Fibroblast of skin of left quadriceps (primary cell): Measurements from ENCODE around the gene HLF.

ENCODE experiments used
- DNase-seq, 2 experiments: peaks; one replicate each; pipeline ENCODE4 v3.0.0-alpha.2; 2013; ENCODE audit warnings: low read depth in 2 of 2

HLF gene

GRCh38 chr17:55290492-55291113 is 25.8 kb downstream of the HLF start:
- DNase-seq, result no peak

GRCh38 chr17:55291114-55291507 is 26.4 kb downstream of the HLF start:
- no peak for DNase-seq

DNA sequence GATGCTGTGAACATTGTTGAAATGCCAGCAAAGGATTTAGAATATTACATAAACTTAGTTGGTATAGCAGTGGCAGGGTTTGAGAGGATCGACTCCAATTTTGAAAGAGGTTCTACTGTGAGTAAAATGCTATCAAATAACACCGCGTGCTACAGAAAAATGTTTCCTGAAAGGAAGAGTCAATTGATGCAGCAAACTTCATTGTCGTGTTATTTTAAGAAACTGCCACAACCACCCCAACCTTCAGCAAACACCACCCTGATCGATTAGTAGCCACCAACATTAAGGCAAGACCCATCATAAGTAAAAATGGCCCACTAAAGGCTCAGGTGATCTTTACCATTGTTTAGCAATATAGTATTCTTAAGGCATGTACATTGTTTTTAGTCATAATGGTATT is 27.3 kb downstream of the HLF start:
- no peak for DNase-seq

DNA sequence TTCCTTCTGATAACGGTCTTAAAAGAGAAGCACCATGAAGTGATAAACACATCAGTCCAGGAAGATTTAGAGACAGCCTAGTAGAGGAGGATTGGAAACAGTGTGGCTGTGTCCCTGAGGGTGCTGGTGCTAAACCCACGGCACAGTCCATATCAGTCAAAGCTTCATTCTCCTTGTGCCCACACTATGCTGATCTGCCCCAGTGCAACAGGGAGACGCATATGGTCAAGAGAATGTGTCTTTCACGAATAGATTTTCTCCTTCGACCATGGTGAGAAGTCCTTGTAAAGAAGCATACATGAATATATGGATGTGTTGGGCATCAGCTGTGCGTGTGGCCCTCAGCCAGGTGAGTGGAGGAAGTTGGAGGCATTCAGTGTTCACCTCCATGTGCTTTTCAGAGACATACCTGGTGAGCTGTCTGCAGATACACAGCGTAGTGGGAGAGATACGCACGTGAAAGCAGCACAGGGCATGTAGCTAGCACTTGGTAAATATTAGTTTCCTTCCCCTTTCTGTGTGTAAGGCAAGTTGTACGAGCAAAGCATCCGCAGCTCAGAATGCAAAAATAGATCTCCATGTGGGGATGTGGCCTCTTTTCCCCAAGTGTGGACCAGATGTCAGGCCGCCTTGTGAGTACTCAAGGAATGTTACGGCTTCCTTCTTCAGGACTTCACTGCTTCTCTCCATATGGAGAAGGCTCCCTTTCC is 29.4 kb downstream of the HLF start:
- peak; percentile 44 to 49 for DNase-seq

DNA sequence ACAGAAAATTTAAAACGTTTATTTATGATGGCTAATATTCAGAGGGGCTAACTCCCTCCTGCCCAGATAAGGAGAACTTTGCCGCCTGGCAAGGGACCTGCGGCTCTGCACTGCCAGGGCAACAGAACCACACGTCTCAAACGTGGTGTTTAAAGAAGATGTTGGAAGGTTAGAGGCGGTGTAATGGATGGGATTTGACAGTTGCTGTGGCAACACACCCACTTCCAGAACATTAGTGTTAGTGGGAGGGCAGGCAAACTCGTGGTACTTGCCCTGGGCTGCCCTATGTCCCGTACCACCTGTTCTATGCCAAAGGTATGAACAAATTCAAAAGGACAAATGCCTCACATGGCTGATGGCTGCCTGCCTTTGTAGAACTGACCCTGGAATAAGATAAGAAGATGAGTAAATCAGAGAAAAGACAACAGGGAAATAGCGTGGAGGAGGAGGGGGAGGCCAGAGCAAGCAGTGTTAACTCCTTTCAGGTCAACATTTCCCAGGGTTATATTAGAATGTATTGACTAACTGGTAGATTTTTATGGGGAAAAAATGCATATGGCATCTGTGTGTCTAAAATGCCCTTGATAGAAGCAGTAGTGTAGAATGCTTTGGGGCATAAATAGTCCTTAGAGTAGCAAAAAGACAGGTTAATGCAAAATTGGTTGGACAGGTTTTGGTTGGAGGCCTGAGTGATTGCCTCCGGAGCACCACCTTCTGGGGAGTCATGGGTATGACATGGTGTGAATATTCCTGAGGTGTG is 30.8 kb downstream of the HLF start:
- no peak for DNase-seq

DNA sequence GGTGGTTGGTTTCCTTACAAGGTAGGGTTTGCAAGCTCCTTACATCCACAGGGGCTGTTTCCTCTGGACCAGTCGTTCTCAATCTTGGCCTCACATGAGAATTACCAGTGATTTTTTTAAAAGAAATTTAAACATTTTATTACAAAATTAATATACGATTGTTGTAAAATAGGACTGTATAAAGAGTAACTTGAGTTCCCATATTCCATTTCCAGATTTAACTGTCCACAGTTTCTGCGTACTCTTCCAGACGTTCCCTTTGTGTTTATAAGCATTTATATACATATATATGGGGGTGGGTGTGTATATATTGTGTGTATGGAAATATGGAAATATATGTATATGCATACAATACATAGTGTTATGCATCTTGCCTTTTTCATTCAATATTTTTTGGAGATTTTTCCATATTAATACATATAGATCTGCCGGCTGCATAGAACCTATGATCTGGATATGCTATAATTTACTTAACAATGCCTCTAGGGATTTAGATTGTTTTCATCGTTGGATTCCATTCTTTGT is 31.5 kb downstream of the HLF start:
- DNase-seq, result no peak

- DNase-seq, result no peak
Observed at GRCh38 chr17:55296699-55297098, 31.9 kb downstream of the HLF start.

GRCh38 chr17:55298111-55298730 is 33.5 kb downstream of the HLF start:
- DNase-seq, result no peak

DNA sequence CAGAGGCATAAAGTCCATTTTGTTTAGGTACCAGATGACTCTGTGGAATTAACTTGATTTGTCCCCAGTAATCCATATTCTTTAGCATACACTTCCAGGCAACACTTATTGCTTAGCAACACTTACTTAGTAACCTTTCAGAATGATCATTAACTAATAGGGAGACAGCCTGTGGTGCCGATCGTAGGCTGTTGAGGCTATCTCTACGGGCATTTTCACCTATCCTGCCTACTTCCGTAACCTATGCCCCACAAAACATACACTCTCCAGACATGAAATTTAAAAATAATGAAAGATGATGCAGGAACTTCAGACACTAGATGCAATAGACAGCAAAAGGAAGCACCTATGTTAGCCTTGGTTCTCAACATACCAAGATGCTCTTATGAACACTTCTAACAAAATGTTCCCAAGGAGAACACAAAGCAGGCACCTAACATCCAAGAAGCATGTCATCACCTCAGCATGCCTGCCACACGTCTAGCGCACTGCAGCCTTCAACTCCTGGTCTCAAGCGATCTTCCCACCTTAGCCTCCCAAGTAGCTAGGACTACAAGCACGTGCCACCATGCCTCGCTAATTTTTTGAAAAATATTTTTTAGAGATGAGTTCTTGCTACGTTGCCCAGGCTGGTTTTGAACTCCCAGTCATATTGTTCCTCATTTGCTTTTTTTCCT is 34.5 kb downstream of the HLF start:
- no peak for DNase-seq

- no peak for DNase-seq
Observed at GRCh38 chr17:55299890-55300289, 35.1 kb downstream of the HLF start.

DNA sequence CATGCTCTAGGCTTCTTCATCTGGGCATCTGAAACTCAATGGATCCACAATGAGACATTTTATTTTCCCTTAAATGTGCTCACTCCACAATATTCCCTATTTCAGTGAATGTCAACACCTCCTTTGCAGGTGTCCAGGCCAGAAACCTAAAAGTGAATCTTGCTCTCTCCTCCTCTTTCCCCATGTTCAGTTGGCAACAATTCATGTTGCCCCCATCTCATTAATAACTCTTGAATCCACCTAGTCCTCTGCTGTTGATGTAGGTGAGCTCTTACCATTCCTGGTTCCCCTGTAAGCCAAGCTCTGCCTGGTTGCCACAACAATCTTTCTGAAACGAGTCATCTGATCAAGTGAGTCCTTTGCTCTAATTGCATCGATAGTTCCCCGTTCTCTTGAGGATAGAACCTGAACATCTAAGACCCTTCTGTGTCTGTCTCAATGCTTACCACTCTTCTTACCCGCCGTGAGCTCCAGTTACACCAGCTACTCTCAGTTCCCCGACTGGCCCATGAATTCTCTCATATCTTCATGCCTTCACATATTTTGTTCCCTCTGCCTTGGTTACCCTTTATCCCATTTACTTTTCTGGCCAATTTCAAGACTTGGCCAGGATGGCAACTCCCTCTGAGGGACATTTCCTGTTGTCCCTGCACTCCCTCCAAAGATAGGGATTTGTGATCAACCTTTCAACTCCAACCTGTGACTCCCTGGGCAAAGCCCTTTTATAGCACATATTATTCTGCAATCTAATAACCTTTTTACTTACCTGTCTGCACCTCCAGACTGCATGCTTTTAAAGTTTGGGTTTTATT is 35.9 kb downstream of the HLF start:
- no peak for DNase-seq

- no peak for DNase-seq
Observed at GRCh38 chr17:55301521-55302406, 37.0 kb downstream of the HLF start.

DNA sequence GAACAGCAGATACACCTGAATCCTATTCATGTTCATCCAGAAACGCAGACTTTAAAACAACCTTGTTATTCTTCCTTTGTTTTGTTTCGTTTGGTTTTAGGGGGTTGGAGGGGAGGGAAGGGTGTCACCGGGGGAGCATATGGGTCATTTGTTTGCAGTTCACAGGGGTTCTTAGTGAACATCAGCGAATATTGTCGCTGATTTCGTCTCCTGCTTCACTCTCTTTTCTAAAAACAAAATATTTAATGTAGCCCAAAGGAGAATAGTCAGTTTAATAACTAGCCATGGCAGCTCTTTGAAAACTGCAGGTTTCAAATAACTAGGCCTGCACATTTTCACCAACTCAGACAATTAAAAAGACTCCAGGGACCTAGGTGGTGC is 37.6 kb downstream of the HLF start:
- DNase-seq, result no peak

- DNase-seq, result no peak
Observed at GRCh38 chr17:55303008-55303493, 38.3 kb downstream of the HLF start.

- DNase-seq, result no peak
Observed at GRCh38 chr17:55303701-55304145, 39.0 kb downstream of the HLF start.

GRCh38 chr17:55304171-55304859 is 39.6 kb downstream of the HLF start:
- DNase-seq, result no peak

DNA sequence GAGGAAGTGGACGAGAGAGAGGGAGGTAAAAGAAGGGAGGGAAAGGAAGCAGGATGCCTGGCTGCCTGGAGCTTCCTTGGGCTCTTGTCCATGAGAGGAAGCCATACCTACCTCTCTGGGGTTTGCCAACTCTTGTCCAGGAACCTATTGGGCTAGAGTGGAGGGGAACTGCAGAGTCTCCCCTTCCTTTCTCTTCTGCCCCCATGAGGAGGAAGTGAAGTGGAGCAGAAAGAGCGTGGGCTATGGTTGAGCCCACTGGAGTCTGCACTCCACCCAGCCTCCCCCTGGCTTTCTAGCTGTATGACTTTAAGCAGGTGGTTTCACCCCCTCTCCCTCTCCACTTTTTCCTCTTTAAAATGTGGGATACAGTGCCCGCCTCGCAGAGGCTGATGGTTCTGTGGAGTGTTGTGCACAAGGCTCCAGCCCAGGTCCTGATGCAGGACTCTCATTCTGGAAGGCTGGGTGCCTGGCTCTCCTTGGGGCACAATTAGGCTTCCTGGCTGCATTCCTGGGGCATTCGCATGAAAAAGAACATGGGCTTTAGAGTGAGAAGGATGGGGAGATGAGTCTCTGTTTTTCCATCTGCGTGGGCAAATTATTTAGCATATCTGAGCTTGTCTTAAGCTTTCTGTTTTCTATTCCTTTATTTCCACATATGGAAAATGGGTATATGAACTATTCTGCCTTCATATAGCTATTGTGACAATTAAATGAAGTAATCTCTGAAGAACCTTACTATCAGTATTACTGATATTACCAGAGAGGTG is 40.7 kb downstream of the HLF start:
- DNase-seq, result no peak

GRCh38 chr17:55307879-55308278 is 43.1 kb downstream of the HLF start:
- no peak for DNase-seq
